ENCODE results near the gene GRAP2.
"Not testable (repeated sequence)": the region's sequence is repeated elsewhere in the genome, so short reads cannot be mapped to it uniquely, and the experiment has no call there.

GRAP2 gene

DNA sequence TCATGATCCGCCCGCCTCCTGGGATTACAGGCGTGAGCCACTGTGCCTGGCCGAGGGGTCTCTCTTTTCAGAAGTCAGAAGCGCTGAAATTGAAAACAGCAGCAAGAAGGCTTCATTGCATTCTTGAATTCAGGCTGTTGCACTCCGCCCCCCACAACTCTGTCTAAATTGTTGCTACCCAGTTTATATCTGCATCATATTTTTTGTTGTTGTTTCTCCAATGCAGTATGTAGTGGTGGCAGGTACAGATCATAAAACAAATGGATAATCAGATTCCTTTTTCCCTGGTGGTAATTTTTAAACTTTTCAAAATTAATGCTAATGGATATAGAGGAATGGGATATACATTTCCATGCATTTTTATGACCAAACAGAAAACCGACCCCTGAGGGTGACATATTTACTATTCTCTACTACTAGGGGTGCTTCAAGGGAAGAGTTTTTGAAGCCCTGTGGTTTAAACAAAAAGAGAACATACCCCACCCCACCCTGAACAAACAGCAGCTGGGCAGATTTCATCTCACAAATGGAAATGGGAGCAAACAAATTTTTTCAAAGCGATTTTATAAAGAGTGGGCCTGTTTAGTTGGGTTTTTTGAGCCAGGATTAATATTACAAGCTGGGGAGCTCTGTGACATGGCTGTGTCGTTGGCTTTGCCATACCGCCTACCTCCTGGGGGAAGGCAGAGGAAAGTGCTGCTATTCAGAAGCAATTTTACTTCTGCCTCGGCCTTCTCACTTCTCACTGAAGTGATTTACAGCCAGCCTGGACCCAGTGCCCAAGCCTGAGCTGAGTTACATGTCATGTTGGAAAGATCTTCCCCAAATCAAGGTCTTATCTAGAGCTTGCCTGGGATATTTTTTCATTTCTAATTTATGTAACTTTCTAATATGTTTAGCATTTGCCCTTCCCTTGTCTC, 43.3 kb downstream of the GRAP2 start:
- no peak for DNase-seq (ENCODE audit: low spot score)

DNA sequence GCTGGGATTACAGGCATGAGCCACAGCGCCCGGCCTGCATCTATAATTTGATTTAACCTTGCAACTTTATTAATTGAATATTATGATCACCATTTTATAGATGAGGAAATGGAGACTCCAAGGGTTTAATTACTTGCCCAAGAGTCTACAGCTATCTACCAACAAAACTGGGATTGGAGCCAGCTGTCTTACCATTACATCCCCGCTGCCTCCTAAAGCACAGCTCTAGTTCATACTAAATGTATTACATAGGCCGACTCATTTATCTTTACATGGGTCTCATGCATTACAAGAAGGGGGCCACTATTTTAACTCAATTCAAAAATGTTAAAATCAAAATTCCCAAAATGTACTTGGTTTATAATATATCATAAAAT, 45.2 kb downstream of the GRAP2 start:
- no peak for DNase-seq (ENCODE audit: low spot score)

DNA sequence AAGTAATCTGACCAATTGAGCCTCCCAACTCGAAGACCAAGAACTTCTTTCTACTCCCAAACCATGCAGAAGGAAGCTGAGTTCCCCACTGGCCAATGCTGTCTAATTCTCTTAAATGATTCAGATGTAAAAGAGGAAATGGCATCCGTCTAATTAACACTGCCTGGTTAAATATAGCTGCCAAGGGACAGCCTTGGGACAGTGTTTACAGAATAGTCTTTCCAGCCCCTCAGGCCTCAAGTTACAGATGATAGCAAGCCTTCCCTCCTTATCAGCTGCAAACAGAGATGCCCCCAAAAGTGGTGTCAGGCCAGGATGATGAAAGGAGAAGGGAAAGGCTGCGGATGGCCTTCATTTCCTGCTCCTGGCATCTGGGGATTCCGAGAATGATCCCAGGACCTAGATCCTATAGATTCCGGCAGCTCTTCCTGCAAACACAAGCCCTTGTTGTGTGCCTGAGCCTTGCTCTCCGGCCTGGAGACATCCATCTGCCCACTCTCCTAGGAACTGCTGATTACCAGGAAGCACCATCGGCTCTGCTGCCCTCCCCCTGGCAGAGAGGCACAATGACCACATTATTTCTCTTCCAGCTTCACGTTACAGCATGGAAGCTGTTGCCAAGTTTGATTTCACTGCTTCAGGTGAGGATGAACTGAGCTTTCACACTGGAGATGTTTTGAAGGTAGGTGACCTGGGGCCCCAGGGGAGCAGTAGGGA, 45.8 kb downstream of the GRAP2 start:
- no peak for DNase-seq (ENCODE audit: low spot score)

DNA sequence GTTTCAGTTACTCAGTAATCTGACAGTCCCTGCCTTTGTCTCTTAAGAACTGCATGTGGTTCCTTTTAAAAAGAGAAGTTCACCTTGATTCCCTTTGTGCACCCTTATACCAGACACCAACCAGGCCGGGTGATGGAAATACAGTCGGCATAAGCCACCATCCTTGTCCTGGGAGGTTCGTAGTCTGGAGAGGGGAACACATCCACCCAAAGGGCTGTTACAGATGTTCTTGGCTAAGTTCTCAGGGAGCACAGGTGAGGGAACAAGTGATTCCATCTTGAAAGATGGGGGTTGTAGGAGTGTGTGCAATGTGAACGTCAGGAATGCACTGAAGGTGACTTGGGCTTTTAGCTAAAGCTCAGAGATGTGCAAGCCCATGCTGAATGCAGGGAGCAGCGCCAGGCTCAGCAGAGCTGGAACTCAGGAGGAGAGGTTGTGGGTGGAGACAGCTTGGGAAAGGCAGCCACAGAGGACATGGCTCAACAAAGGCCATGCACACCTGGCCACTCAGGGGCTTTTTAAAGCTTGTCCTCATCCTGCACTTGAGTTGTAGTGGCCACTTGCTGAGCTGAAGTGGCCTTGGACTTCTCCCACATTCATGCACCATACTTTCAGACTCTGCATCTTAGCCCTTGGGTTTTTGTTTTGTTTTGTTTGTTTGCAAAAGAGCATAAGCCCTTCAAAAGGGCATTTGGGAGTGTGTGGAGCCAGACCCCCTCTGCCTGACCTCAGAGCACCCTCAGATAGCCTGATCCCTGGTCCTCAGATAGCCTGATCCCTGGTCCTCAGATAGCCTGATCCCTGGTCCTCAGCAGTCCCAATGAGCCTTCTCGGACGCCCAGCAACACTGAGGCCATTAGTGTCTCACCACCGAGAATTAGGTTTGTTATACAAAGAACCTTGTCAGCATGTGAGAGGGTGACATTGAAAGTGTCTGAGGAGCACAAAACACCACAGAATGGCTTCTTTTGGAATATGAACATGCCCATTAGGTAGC, 46.6 kb downstream of the GRAP2 start:
- DNase-seq (ENCODE audit: low spot score), result no peak

DNA sequence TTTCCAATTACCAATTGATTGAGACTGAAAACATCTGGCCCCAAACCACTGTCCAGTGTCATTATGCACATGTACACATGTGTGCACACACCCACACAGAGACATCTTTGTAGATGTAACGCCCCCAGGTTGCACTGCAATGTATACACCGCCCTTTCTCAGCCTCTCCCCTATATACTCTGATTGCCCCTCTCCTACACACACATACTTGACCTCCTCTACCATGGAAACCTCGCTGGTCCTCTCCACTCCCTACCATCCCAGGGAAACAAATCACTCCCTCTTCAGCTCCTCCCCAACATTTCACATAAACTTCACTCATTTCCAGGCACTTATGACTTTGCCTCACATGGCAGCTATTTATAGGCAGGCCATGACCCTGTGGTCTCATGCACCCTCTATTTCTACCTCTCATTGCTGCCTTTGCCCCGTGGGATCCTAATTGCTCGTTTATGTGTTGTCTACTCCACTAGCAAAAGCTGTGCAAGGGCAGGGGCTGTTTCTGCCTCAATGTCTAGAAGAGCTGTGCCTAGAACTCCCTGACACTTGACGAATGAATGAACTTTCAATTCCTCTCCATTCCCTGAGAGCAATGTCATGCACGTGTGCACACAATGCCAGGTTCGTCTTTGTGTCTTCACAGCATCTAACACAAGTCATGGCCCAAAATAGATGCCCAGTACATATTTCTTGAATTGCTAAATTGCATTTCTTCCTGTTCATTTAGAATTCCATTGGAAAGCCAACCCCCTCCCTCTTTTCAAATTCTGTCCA, 49.3 kb downstream of the GRAP2 start:
- no peak for DNase-seq (ENCODE audit: low spot score)

DNA sequence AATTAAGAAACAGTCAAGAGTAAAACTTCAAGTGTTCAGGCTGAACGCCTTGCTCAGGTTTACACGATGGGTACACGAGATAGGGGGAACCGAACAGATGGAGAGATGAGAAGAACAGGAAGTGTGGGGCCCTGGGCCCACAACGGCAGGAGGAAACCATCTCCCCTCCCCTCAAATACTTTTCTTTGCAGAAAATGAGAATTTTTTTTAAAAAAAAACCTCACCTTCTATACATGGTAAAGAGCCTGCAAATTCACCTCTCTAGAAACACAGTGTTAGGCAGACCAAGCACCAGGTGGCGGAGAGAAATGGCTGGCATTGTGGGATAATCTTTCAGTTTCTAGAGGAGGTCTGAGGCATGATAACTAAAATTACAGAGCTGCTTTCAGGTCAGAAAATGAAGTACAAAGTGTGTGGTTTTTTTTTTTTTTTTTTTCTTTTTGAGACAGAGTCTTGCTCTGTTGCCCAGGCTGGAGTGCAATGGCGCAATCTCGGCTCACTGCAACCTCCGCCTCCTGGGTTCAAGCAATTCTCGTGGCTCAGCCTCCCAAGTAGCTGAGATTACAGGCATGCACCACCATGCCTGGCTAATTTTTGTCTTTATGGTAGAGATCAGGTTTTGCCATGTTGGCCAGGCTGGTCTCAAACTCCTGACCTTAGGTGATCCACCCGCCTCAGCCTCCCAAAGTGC, 50.9 kb downstream of the GRAP2 start:
- not testable (repeated sequence) for DNase-seq (ENCODE audit: low spot score)

DNA sequence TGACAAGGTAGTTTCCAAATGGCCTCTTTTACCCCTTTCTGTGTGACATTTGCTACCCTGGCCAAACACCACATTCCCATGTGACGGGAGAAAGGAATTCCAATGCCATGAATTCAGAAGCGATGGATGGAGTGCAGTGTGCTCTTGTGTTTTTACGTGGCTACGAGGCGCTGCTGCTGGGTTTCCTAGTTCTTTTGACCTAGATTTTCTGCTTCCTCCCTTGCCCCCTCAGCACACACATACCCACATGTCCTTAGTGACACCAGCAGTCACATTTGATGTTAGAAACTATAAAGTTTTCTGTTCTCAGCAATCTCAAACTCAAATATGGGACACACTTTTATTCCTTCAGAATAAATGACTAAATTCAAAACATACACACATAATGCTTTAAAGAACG, 51.5 kb downstream of the GRAP2 start:
- DNase-seq (ENCODE audit: low spot score), result no peak

DNA sequence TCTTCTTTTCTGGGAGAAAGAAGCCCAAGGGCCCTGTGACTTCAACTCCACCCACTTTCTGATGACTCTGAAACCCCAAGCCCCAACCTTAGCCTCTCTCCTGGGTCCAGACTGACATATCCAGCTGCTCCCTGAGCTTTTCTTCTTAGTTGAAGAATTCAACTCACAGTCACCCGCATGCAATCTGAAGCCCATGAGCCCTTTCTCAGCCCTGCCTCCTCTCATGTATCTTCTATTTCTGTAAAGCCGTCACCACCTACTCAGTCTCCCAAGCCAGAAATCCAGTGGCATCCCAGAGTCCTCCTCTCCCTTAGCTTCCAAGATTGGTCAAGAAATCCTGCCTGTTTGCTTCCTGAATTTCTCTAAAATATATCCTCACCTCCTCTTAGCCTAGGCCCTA, 52.2 kb downstream of the GRAP2 start:
- DNase-seq (ENCODE audit: low spot score), result no peak

DNA sequence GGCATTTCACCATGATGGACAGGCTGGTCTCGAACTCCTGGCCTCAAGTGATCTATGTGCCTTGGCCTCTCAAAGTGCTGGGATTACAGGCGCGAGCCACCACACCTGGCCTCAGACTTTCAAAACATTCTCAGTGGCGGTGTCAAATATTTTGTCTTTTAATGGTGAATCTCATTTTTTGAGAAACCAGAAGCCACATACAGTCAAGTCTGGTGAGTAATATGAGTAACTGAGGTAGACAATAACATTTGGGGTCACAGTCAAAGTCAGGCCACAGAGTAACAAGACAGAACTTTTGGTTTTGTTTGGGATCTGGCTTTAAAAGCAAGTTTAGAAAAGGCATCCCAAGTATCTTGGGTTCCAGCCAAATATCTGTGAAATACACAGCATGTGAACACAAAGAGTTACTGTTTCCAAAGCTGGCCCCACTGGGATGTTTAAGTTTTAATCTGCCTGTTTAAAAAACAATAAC, 53.7 kb downstream of the GRAP2 start:
- no peak for DNase-seq (ENCODE audit: low spot score)

DNA sequence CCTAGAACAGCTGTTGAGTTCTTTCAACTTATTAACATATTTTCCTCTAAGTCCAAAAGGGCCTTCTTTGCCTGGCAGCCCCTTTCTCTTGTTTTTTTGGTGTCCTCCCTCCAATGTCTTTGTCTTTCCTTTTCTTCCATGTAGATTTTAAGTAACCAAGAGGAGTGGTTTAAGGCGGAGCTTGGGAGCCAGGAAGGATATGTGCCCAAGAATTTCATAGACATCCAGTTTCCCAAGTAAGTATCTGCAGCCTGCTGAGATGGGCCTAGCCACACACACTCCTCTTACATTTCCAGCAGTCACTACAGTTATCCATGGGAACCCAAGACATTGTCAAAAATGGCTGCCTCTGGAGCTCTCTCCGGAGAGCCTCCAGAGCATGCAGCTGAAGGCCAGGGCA, 54.8 kb downstream of the GRAP2 start:
- DNase-seq (ENCODE audit: low spot score), result no peak

DNA sequence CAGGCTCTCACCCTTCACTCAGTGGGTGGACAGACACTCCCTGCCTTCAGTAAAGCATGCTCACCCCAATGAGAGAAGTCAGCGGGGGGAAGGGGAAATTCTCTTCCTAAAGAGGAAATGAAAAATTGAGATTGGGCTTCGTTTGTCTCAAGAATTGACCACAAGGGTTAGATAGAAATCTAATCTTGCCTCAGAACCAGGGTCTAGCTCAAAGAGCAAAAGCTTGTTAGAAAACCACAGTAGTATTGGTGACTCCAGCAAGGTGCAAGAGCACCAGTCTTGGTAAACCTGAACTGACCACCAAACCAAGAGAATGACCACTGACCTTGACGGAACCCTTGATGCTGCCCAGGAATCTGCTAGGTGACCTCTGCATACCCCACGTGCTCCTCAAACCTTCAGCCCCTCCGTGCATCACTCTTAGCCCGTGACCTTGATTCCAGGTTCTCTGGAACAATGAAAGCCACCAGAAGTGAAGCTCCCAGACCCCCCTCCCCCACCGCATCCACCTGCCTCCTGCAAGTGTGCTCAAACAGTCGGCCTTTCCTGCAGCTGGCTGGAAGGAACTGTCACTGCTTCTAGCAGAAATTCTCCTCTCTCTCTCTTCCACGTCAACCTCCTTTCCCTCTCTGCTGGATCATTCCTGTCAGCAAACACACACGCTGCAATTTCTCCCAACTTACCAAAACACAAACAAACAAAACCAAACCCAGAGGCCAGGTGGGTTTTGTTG, 56.2 kb downstream of the GRAP2 start:
- DNase-seq (ENCODE audit: low spot score), result no peak

DNA sequence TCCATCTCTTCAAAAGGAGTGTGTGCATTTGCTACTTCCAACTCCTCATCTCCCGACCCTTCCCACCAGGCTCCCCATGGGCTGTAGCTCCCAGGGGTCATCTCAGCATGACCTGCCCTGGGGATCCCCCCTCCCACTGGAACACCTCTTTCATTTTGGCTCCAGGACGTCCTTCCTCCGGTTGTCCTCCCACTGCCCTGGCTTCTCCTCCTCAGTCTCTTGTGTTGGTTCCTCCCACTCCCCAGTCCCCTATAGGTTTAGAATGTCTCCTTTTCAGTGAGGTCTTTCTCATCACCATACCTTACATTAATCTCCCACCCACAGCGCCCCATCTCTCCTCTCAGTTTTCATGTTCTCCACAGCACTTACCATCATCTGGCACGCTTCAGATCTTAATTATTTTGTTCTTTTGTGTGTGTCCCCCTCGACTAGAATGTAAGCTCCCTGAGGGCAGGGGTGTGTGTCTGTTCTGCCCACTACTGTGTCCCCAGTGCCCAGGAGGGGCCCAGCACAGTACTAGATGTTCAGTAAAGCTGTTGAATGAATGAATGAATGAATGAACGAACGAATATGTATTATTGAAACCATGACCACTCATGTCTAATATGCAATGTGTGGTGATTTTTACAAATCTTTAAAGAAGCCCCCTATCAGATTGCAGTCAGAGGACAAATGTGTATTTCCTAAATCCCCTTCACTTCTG, 57.3 kb downstream of the GRAP2 start:
- DNase-seq (ENCODE audit: low spot score), result no peak

DNA sequence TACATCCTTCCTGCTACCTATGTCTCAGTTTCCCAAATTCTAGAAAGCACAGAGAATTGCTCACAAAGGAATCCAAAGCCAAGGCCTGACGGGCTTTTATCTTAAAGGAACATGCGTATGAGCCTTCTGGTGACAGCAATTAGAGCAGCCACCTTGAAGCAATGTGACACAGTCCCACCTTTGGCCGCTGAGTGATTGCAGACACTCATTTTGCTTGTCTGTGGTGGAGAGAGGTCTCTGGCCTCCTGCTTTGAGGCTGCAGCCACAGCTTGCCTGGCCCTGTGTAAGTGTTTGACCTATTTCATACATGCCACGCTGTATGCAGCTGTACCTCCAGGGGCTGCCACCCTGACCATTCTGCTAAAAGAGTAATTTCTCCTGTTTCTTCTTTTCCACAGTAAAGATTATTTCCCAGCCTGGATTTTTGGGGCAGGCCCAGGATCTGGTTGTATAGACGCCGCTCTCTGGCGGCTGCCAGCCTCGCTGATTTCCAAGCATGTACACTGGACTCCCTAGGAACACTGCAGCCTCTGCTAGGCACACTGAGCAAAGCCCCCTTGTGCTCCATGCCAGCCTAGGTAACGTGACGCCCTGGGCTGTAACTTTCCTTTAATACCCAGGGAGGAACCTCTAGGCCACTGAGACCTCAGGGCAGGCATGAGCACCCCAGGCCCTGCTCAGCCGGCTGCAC, 58.2 kb downstream of the GRAP2 start:
- peak; percentile 12 for DNase-seq (ENCODE audit: low spot score)

DNA sequence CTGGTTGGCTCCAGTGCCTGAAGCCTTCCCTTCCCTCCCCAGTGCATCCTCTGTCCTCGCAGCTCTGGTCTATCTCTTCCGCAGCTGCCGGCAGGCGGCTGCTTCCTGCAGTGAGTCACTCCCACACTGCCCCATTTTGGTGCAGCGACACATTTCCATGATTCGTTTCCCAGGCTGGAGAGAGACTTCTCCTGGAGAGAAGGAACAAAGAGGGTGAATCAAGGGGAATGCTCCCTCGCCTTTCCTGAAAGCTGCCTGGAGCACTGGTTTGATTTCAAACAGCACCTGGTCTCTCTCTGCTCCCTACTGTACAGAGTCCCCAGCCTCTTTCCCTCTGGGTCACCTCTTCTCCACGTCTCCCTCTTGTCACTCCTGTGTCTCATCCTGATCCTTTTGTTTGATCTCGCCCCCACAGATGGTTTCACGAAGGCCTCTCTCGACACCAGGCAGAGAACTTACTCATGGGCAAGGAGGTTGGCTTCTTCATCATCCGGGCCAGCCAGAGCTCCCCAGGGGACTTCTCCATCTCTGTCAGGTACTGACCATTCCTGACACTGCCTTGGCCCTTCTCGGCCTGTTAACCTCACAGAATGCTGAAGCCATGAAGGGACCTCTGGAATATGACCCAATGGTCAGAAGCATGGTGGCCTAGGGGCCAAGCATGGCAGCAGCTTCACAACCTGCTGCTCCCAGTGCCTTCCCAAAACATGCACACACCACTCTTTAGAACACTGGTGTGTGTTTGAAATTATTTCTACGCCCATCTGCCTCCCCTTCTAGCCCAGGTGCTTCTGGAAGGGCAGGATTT, 59.0 kb downstream of the GRAP2 start, which contains the start of gene TMA7B:
TSS of gene TMA7B (plus strand) at position 758 of the 808 bp plus-strand sequence. CDS start 3,978 bp downstream, outside the sequence.
- peak; percentile 43 for DNase-seq (ENCODE audit: low spot score)

DNA sequence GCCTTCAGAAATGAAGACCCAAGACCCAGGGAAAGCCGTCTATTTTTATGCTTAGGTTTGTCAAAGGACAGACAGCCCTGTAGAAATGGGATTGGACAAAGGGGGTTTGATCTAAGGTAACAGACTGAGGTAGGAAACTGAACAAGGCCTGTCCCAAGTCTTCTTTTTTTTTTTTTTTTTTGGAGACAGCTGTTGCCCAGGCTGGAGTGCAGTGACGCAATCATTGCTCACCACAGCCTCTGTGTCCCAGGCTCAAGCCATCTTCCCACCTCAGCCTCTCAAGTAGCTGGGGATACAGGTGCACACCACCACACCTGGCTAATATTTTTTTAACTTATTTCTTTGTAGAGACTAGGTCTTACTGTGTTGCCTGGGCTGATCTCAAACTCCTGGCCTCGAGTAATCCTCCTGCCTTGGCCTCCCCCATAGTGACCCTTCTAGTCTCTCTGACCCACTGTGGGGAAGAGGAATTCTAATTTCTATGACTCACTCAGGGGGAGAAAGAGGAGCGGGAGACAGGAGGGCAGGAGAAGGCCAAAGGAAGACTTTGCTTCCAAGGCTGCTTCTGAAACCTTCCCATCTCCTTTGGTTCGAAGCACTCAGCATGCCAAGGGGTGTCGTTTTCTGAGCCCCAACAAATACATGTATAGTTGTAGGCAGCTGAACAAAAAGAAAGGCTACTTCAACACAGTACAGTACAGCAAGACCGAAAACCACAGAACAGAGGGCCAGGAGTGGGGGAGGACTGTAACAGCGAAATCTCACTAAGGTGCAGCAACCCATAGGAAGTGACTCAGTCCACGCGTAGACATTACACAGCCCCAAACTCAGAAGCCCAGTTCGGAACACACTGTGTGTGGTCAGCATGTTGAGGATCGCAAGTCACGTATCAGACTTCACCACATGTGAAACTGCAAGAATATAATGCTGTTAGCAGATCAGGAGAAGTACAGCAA, 60.2 kb downstream of the GRAP2 start:
- DNase-seq (ENCODE audit: low spot score), result no peak

DNA sequence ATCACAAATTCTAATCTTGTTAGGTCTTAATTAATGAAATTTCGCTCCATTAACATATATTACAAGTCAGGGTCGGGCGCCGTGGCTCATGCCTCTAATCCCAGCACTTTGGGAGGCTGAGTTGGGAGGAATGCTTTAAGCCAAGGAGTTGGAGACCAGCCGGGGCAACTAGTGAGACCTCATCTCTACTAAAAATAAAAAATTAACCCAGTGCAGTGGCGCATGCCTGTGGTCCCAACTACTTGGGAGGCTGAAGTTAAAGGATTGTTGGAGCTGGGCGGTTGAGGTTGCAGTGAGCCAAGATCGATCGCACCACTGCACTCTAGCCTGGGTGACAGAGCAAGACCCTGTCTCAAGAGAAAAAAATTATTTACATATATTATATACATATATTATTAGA, 61.2 kb downstream of the GRAP2 start:
- no peak for DNase-seq (ENCODE audit: low spot score)
